LNCAP (cell line): ENCODE results near the gene MAN1A2.

Source experiments
- CTCF ChIP-seq: fragments of 450-650 bp; IDR thresholded peaks from 2 replicates; pipeline ENCODE4 v1.5.1; 2017; ENCODE audit warnings: mild to moderate bottlenecking

MAN1A2 gene

DNA sequence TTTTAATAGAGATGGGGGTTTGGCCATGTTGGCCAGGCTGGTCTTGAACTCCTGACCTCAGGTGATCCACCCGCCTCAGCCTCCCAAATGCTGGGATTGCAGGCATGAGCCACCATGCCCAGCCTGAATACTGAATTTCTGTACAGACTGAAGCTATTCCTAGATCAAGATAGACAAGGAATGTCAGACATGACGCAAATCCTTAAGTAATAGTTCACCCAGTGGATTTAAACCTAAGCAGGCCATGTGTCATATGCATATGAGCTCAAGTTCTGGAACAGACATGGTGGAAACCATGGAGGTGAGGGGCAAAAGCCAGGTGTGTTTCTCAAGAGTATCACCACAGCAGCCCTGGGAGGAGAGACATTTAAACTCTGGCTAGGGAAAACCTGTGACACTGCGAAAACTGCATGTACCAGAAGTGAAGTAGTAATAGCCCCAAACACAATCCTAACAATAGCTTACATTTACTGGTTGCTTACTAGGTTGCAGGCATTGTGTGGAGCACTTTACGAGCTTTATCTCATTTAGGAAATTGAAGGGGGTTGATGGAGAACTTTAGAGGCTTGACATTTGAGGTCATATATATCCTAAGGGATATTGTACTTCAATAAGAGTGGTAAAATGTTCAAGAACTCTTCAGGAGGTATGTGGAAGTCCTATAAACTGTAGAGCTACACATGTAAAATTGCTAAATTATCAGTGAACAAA is 31.7 kb upstream of the MAN1A2 start:
- no peak for TF ChIP-seq CTCF

- no peak for TF ChIP-seq CTCF
Measured at GRCh38 chr1:117336088-117336817, 31.0 kb upstream of the MAN1A2 start.

DNA sequence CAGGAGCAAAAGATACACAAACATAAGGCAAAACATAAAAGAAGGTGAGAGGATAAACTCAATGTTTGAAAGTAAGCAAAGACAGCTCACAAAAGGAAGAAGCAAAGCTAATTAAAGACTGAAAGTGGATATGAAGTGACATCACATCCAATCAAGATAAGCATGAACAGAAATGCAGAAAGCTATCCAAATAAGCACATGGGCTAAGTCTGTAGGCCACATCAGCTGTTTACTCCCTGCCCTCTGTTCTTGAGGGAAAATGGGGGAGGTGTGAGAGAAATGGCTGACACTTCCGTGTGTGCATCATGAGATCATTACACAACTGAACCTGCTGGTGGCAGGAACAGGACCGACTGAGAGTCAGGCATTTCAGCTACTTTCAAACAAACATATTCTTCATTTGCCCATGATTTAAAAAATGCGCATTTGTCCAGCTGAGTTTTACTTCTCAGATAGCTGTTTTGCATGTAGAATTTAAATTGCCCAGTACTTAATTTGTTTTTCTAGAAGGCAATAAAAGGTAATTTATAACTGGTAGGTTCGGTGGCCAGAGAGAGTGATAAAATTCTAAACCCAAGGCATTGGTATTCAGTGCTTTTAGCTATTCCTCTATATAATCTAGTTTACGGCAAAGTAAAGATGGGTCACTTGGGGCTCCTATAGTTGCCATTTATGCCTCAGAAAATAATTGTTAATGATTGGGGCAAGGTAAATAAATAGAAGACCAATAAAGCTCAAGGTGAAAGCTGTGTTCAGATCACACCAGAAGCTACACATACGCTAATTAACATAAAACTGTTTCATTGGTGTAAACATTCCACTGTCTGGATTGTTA is 27.2 kb upstream of the MAN1A2 start:
- no peak for TF ChIP-seq CTCF

DNA sequence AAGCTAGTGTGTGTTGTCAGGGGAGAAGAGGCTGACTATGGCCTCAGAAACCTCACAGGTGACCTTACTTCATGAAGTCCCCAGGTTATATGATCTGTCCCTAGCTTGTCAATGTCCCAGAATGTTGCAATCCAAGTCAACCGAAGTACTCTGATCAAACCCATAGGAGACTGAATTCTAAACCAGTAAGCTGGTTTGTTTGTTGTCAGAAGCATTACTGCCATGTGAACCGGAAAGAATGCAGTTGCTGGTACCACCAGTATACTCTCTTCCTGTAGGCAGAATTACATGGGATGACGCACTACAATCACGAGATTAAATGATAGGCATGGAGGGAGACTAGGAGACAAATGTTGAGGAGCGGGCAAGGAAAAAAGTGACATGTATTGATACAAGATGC is 26.1 kb upstream of the MAN1A2 start:
- no peak for TF ChIP-seq CTCF

DNA sequence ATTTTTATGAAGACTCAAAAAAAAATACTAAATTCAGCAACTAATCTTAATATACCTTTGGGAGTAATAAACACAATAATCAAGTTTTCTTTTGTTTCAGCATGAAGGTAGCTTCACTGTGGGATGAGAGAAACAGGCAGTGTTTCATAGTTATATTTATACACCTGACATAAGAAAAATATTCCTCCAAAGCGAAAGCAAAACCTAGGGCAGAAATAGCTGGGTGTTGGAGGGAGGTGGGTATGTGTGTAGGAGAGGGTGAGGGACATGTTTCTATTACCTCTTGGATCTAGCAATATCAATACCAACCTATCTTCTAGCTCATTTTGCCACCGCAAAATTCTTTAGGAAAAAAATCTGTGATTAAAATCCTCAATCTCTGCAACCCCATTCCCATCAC is 24.9 kb upstream of the MAN1A2 start:
- TF ChIP-seq CTCF, result no peak

DNA sequence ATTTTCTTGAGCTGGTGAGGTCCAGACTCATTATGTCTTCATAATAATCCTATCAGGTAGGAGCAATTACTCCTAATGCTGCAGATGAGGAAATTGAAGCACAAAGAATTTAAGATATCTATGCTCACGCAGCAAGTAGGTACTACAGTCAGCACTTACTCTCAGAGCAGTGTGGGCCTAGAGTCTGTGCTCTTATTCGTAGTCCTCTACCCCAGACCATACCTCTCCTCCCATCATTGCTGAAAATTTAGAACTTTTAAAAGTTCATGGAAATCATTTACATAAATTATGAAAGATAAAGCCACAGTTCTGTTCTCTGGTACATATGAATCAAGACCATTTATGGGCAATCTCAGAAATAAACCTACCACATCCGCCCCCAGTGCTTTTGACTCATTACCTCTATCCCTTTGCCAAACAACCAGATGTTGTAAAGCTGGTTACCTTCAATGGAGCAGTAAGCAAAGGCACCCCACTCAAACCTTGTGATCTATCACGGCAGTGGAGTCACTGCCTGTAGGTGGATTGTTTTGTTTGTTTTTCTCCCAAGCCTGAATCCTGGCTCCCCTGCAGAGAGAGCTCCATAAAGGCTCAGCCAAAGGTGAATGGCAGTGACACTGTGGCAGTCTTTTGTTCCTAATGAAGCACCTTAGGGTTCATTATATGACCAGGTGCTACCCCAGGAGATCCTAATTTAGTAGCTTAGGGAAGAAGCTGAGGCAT is 20.9 kb upstream of the MAN1A2 start:
- TF ChIP-seq CTCF, result no peak

- no peak for TF ChIP-seq CTCF
Measured at GRCh38 chr1:117347907-117348306, 19.3 kb upstream of the MAN1A2 start.
